K562 (cell line): Measurements from ENCODE around the gene CBX2. TPM values are rescaled to one million over a fixed set of nuclear protein-coding genes. Genes with fewer than 3 reads are reported as not detected.

Experiments used
- CEBPG ChIP-seq, 3 experiments: fragments of 200-800 bp in 1 of 3; sonication (Bioruptor generic) in 1 of 3; sonication (generic) in 1 of 3; formaldehyde crosslinking in 1 of 3; IDR thresholded peaks in 2 of 3; conservative IDR thresholded peaks in 1 of 3; 2 replicates each; pipeline versions ENCODE4 v1.6.1 to v1.8.0; 2016 to 2022; ENCODE audit warnings: missing compliant biosample characterization in 2 of 3, missing genetic modification characterization in 2 of 3, mild to moderate bottlenecking in 1 of 3, missing genetic modification reagents in 1 of 3
- MECOM ChIP-seq: fragments of 250-450 bp; sonication (Bioruptor Pico); IDR thresholded peaks from 2 replicates; pipeline ENCODE4 v1.8.0; 2022; ENCODE audit warnings: inconsistent platforms
- SAP30 ChIP-seq: fragments of 200-600 bp; sonication (generic); IDR thresholded peaks from 2 replicates; pipeline ENCODE4 v1.6.1; 2012; ENCODE audit warnings: borderline replicate concordance, low read depth, mild to moderate bottlenecking, moderate library complexity, low read length, control low read depth, inconsistent platforms; ENCODE audit not compliant: insufficient read depth, poor library complexity, severe bottlenecking
- ZNF3 ChIP-seq: fragments of 250-450 bp; sonication (Bioruptor Pico); IDR thresholded peaks from 2 replicates; pipeline ENCODE4 v1.5.0; 2021; ENCODE audit warnings: mild to moderate bottlenecking, moderate library complexity
- ZNF311 ChIP-seq: fragments of 250-450 bp; sonication (Bioruptor Pico); IDR thresholded peaks from 2 replicates; pipeline ENCODE4 v1.4.0; 2020; ENCODE audit warnings: mild to moderate bottlenecking, moderate library complexity
- polyA plus RNA-seq, 8 experiments: library from polyadenylated mRNA; depleted of rRNA in 4 of 8; stranded (reverse) in 5 of 8; unstranded in 3 of 8; fragments of >200 nt; fragmentation: Nextera tagmentation in 2 of 8; fragmentation: Illumina TruSeq in 1 of 8; extraction: Ambion mirVana in 2 of 8; extraction: Trizol in 1 of 8; gene quantifications; 2 replicates each; pipeline versions ENCODE4 v1.2.1 to v1.2.3, GENCODE V29; 2011 to 2014; ENCODE audit warnings: inconsistent platforms in 1 of 8, missing spikeins in 1 of 8
- total RNA-seq, 7 experiments: library from RNA; depleted of rRNA in 6 of 7; stranded (reverse); fragments of >200 nt in 6 of 7; fragmentation: Illumina TruSeq in 2 of 7; extraction: Trizol in 2 of 7; gene quantifications; 2 replicates each; pipeline versions ENCODE4 v1.2.1 to v1.2.3, GENCODE V29; 2011 to 2021; ENCODE audit warnings: low replicate concordance in 1 of 7
- TF ChIP-seq, protein P1 (sequence below): fragments of 450-650 bp; formaldehyde crosslinking; IDR thresholded peaks from 2 replicates; pipeline ENCODE4 v1.4.0; 2022; ENCODE audit warnings: mild to moderate bottlenecking, moderate library complexity
- TF ChIP-seq, protein P2 (sequence below): fragments of 450-650 bp; IDR thresholded peaks from 2 replicates; pipeline ENCODE4 v1.6.1; 2016; ENCODE audit warnings: mild to moderate bottlenecking, moderate library complexity
- TF ChIP-seq, protein P3 (sequence below): fragments of 450-650 bp; formaldehyde crosslinking; IDR thresholded peaks from 2 replicates; pipeline ENCODE4 v1.4.0; 2020; ENCODE audit warnings: mild to moderate bottlenecking, moderate library complexity
- TF ChIP-seq, protein P4 (sequence below): fragments of 450-650 bp; IDR thresholded peaks from 2 replicates; pipeline ENCODE4 v1.6.1; 2014; ENCODE audit warnings: low read depth, mild to moderate bottlenecking, moderate library complexity, borderline replicate concordance

The CBX2 gene
- total and polyA plus RNA-seq, 9 of the 15 experiments (the other 6 are each of a cell fraction or from before 2014, with no cell fraction given) = 0.66 to 26.9 (median 13.9) TPM

DNA sequence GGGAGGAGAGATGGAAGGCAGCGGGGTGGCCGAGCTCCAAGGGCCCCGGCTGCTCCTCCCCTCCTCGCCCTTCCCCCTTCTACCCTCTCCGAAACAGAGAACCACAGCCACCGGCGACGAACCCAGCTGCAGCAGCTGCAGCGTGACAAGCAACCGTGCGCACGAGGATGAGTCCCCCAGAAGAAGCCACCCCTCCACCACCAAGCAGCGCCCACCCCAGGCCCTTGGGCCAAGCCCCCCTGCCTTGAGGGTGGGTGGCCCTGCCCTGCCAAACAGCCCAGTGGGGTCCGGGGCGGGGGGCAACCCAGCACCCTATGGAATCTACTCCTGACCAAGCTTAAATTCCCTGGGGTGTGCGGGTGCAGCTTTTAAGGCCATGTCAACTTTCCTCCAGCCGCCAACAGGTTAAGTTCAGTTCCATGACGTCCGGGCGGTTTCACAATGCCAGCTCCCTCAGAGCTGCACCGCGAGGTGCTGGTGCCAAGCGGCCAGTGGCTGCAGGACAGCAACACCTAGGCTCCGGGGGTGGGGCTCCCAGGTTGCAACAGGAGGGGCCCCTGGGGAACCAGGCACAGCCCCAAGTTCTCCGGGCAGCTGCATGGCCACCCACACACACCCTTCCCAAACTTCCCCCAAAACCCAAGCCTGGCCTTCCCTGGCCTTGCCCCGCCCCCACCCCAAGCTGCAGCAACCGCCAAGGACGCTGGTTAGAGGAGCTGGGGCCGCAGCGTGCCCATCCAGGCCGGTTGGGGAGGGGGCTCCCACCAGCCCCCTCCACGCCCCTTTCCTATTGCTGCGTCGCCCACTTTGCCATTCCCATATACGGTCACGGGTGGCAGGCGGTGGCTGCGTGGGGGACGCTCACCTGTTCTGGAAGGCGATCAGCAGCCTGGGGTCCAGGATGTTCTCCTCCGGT is 59.3 kb downstream of the CBX2 start (continued):
- TF ChIP-seq ZNF3 (CRISPR knock-in tag) = no peak
- TF ChIP-seq, protein P1, sequence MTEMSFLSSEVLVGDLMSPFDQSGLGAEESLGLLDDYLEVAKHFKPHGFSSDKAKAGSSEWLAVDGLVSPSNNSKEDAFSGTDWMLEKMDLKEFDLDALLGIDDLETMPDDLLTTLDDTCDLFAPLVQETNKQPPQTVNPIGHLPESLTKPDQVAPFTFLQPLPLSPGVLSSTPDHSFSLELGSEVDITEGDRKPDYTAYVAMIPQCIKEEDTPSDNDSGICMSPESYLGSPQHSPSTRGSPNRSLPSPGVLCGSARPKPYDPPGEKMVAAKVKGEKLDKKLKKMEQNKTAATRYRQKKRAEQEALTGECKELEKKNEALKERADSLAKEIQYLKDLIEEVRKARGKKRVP = no peak
- TF ChIP-seq MECOM (CRISPR knock-in tag) = no peak
- TF ChIP-seq CEBPG (CRISPR knock-in tag; IDR thresholded peaks at IDR 0.05) = peak; percentile 53; the same call in 1 of the 2 replicates
- TF ChIP-seq CEBPG (tag; conservative IDR thresholded peaks at IDR 0.05 in 1 of 2, IDR thresholded peaks at IDR 0.05 in 1 of 2) = peak in 1 of 2 experiments; percentile 6; a peak in 2 of 4 replicates
- TF ChIP-seq, protein P2, sequence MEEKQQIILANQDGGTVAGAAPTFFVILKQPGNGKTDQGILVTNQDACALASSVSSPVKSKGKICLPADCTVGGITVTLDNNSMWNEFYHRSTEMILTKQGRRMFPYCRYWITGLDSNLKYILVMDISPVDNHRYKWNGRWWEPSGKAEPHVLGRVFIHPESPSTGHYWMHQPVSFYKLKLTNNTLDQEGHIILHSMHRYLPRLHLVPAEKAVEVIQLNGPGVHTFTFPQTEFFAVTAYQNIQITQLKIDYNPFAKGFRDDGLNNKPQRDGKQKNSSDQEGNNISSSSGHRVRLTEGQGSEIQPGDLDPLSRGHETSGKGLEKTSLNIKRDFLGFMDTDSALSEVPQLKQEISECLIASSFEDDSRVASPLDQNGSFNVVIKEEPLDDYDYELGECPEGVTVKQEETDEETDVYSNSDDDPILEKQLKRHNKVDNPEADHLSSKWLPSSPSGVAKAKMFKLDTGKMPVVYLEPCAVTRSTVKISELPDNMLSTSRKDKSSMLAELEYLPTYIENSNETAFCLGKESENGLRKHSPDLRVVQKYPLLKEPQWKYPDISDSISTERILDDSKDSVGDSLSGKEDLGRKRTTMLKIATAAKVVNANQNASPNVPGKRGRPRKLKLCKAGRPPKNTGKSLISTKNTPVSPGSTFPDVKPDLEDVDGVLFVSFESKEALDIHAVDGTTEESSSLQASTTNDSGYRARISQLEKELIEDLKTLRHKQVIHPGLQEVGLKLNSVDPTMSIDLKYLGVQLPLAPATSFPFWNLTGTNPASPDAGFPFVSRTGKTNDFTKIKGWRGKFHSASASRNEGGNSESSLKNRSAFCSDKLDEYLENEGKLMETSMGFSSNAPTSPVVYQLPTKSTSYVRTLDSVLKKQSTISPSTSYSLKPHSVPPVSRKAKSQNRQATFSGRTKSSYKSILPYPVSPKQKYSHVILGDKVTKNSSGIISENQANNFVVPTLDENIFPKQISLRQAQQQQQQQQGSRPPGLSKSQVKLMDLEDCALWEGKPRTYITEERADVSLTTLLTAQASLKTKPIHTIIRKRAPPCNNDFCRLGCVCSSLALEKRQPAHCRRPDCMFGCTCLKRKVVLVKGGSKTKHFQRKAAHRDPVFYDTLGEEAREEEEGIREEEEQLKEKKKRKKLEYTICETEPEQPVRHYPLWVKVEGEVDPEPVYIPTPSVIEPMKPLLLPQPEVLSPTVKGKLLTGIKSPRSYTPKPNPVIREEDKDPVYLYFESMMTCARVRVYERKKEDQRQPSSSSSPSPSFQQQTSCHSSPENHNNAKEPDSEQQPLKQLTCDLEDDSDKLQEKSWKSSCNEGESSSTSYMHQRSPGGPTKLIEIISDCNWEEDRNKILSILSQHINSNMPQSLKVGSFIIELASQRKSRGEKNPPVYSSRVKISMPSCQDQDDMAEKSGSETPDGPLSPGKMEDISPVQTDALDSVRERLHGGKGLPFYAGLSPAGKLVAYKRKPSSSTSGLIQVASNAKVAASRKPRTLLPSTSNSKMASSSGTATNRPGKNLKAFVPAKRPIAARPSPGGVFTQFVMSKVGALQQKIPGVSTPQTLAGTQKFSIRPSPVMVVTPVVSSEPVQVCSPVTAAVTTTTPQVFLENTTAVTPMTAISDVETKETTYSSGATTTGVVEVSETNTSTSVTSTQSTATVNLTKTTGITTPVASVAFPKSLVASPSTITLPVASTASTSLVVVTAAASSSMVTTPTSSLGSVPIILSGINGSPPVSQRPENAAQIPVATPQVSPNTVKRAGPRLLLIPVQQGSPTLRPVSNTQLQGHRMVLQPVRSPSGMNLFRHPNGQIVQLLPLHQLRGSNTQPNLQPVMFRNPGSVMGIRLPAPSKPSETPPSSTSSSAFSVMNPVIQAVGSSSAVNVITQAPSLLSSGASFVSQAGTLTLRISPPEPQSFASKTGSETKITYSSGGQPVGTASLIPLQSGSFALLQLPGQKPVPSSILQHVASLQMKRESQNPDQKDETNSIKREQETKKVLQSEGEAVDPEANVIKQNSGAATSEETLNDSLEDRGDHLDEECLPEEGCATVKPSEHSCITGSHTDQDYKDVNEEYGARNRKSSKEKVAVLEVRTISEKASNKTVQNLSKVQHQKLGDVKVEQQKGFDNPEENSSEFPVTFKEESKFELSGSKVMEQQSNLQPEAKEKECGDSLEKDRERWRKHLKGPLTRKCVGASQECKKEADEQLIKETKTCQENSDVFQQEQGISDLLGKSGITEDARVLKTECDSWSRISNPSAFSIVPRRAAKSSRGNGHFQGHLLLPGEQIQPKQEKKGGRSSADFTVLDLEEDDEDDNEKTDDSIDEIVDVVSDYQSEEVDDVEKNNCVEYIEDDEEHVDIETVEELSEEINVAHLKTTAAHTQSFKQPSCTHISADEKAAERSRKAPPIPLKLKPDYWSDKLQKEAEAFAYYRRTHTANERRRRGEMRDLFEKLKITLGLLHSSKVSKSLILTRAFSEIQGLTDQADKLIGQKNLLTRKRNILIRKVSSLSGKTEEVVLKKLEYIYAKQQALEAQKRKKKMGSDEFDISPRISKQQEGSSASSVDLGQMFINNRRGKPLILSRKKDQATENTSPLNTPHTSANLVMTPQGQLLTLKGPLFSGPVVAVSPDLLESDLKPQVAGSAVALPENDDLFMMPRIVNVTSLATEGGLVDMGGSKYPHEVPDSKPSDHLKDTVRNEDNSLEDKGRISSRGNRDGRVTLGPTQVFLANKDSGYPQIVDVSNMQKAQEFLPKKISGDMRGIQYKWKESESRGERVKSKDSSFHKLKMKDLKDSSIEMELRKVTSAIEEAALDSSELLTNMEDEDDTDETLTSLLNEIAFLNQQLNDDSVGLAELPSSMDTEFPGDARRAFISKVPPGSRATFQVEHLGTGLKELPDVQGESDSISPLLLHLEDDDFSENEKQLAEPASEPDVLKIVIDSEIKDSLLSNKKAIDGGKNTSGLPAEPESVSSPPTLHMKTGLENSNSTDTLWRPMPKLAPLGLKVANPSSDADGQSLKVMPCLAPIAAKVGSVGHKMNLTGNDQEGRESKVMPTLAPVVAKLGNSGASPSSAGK = peak; percentile 74
- TF ChIP-seq ZNF311 (CRISPR knock-in tag) = no peak
- peak; percentile 50 for TF ChIP-seq SAP30
- TF ChIP-seq, protein P3, sequence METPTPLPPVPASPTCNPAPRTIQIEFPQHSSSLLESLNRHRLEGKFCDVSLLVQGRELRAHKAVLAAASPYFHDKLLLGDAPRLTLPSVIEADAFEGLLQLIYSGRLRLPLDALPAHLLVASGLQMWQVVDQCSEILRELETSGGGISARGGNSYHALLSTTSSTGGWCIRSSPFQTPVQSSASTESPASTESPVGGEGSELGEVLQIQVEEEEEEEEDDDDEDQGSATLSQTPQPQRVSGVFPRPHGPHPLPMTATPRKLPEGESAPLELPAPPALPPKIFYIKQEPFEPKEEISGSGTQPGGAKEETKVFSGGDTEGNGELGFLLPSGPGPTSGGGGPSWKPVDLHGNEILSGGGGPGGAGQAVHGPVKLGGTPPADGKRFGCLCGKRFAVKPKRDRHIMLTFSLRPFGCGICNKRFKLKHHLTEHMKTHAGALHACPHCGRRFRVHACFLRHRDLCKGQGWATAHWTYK (CRISPR knock-in tag) = no peak
- TF ChIP-seq, protein P4, sequence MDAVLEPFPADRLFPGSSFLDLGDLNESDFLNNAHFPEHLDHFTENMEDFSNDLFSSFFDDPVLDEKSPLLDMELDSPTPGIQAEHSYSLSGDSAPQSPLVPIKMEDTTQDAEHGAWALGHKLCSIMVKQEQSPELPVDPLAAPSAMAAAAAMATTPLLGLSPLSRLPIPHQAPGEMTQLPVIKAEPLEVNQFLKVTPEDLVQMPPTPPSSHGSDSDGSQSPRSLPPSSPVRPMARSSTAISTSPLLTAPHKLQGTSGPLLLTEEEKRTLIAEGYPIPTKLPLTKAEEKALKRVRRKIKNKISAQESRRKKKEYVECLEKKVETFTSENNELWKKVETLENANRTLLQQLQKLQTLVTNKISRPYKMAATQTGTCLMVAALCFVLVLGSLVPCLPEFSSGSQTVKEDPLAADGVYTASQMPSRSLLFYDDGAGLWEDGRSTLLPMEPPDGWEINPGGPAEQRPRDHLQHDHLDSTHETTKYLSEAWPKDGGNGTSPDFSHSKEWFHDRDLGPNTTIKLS = peak; percentile 66; the same call in 1 of the 2 replicates
